HFFc6 (cell line): ENCODE results near the gene TMCC1. TPM values are rescaled to one million over a fixed set of nuclear protein-coding genes. Genes with fewer than 3 reads are reported as not detected.
"Not testable (repeated sequence)": the region's sequence is repeated elsewhere in the genome, so short reads cannot be mapped to it uniquely, and the experiment has no call there.

Source experiments
- DNase-seq: peaks from one replicate; pipeline ENCODE4 v3.0.0-alpha.2; 2018
- H3K27ac Mint-ChIP-seq: 2 replicates; pipeline ENCODE4 v1.8.0; 2020; ENCODE audit warnings: mild to moderate bottlenecking, mixed read lengths
- H3K27me3 Mint-ChIP-seq: 2 replicates; pipeline ENCODE4 v1.8.0; 2021; ENCODE audit warnings: mild to moderate bottlenecking, moderate library complexity, mixed read lengths; ENCODE audit not compliant: insufficient read depth
- H3K36me3 Mint-ChIP-seq: 2 replicates; pipeline ENCODE4 v1.8.0; 2021; ENCODE audit warnings: low read depth, mixed read lengths
- H3K4me1 Mint-ChIP-seq: 2 replicates; pipeline ENCODE4 v1.8.0; 2020; ENCODE audit warnings: low read depth, mixed read lengths
- H3K4me3 Mint-ChIP-seq: 2 replicates; pipeline ENCODE4 v1.8.0; 2020; ENCODE audit warnings: mild to moderate bottlenecking, moderate library complexity, mixed read lengths
- H3K9me3 Mint-ChIP-seq: 2 replicates; pipeline ENCODE4 v1.8.0; 2020; ENCODE audit warnings: mild to moderate bottlenecking, mixed read lengths
- total RNA-seq, 6 experiments: library from RNA; stranded (reverse); fragmentation: NEBNext Ultra II Directional; extraction: Animal tissue kit (Norgen Biotek cat#: 25700); gene quantifications; 2 replicates in 1 of 6; 3 replicates in 5 of 6; pipeline ENCODE4 v1.2.3, GENCODE V29; 2021
- TF ChIP-seq, protein P1 (sequence below): fragments of 200-600 bp; sonication (generic); IDR thresholded peaks from 2 replicates; pipeline ENCODE4 v1.5.0; 2021; ENCODE audit warnings: antibody characterized with exemption, mild to moderate bottlenecking

TMCC1 gene
- total RNA-seq, 6 experiments from 2014 or later: 14.3 to 20.8 (median 16.7) TPM

DNA sequence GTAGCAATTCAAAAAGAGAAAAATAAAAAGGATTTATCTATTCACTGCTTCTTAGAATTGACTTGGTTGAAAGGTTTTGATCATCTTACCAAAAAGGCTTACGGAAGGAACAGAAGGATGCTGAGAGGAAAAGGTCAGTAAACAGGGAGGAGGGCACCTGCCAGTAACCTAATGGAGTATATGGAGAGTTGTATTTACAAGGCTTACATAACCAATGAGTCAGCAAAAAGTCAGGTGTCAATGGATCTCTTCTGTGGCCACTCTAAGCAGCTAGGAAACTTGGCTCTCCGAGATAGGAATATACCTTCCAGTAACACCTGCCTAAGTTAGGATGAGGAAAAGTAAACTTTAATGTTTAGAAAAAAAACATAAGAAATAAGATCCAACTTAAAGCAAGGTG lies 206.6 kb downstream of the TMCC1 start:
- peaks cover 21% of the 10 kb centered on the region for H3K4me1 Mint-ChIP-seq
- no peak overlapping the region for H3K27ac Mint-ChIP-seq
- no peak overlapping the region for H3K4me3 Mint-ChIP-seq
- TF ChIP-seq, protein P1, sequence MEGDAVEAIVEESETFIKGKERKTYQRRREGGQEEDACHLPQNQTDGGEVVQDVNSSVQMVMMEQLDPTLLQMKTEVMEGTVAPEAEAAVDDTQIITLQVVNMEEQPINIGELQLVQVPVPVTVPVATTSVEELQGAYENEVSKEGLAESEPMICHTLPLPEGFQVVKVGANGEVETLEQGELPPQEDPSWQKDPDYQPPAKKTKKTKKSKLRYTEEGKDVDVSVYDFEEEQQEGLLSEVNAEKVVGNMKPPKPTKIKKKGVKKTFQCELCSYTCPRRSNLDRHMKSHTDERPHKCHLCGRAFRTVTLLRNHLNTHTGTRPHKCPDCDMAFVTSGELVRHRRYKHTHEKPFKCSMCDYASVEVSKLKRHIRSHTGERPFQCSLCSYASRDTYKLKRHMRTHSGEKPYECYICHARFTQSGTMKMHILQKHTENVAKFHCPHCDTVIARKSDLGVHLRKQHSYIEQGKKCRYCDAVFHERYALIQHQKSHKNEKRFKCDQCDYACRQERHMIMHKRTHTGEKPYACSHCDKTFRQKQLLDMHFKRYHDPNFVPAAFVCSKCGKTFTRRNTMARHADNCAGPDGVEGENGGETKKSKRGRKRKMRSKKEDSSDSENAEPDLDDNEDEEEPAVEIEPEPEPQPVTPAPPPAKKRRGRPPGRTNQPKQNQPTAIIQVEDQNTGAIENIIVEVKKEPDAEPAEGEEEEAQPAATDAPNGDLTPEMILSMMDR: no peak
- H3K36me3 Mint-ChIP-seq: no peaks in the 10 kb centered on the region
- DNase-seq: no peak
- H3K9me3 Mint-ChIP-seq: no peaks in the 10 kb centered on the region
- H3K27me3 Mint-ChIP-seq: no peaks in the 10 kb centered on the region; the same call in 1 of the 2 replicates

DNA sequence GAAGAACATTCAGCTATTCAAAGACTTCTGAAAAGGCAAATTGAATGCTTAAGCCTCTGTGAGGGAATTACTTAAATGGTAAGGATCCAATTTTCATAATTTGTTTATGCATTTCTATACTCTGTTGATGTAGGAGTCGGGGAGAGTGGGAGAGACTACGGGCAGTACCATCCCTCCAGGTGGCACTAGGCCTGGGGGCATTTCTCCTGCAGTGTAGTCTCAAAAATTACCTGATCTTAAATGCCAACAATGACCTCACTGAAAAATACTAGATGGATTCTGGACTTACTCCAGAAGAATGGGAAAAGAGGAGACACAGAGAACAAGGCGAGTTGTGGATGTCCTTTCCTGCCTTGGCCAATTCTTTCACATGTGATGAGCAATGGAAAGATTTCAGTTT lies 209.2 kb downstream of the TMCC1 start:
- Mint-ChIP-seq H3K27me3 (no peaks in the 10 kb centered on the region; the same call in 1 of the 2 replicates), H3K9me3 (no peaks in the 10 kb centered on the region), H3K36me3 (no peaks in the 10 kb centered on the region), H3K4me1 (peaks cover 20% of the 10 kb centered on the region), H3K4me3 (no peak overlapping the region), H3K27ac (no peak overlapping the region)
- no peak for DNase-seq
- TF ChIP-seq, protein P1: no peak

DNA sequence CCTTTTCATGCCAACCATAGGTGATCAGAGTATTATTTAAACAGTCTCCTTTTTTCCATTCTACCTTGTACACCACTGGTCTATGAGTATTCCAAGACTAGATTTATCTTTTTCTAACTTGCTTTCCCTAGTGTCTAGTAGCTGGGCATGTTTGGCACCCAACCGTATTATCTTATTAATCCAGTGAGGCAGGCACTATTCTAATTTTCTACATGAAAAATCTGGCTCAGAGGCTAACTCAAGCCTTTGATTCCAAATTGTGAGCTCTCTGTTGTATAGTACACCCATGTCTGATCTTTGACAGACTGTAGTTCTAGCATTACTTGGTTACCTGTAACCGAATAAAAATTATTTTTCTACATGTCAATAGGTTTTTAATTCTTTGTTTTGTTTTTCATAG lies 210.3 kb downstream of the TMCC1 start:
- H3K4me1 Mint-ChIP-seq: peaks cover 10% of the 10 kb centered on the region
- no peaks in the 10 kb centered on the region for H3K36me3 Mint-ChIP-seq
- no peak overlapping the region for H3K27ac Mint-ChIP-seq
- DNase-seq: no peak
- no peaks in the 10 kb centered on the region; the same call in 1 of the 2 replicates for H3K27me3 Mint-ChIP-seq
- no peak overlapping the region for H3K4me3 Mint-ChIP-seq
- TF ChIP-seq, protein P1: no peak
- no peaks in the 10 kb centered on the region for H3K9me3 Mint-ChIP-seq

DNA sequence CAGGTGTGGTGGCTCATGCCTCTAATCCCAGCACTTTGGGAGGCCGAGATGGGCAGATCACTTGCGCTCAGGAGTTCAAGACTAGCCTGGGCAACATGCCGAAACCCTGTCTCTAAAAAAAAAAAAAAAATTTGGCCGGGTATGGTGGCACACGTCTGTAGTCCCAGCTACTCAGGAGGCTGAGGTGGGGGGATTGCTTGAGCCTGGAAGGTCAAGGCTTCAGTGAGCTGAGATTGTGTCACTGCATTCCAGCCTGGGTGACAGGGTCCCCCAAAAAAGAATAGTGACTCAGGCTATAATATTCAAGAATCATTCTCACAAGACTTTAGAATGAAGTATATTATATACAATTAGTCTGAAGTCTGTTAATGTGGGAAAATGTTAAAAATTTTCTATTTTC lies 216.5 kb downstream of the TMCC1 start:
- no peaks in the 10 kb centered on the region for H3K9me3 Mint-ChIP-seq
- peaks cover 6% of the 10 kb centered on the region for H3K4me1 Mint-ChIP-seq
- H3K36me3 Mint-ChIP-seq: no peaks in the 10 kb centered on the region
- H3K27me3 Mint-ChIP-seq: no peaks in the 10 kb centered on the region
- no peak overlapping the region for H3K4me3 Mint-ChIP-seq
- H3K27ac Mint-ChIP-seq: no peak overlapping the region
- TF ChIP-seq, protein P1: no peak
- no peak for DNase-seq

DNA sequence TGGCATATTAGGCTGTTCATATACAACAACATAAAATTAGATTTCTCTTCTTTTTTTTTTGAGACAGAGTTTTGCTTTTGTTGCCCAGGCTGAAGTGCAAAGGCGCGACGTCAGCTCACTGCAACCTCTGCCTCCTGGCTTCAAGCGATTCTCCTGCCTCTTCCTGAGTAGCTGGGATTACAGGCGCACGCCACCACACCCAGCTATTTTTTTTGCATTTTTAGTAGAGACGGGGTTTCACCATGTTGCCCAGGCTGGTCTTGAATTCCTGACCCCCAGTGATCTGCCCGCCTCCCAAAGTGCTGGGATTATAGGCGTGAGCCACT lies 218.8 kb downstream of the TMCC1 start:
- not testable (repeated sequence) for H3K9me3 Mint-ChIP-seq, H3K27me3 Mint-ChIP-seq, H3K27ac Mint-ChIP-seq, H3K4me1 Mint-ChIP-seq, DNase-seq, H3K4me3 Mint-ChIP-seq, H3K36me3 Mint-ChIP-seq

DNA sequence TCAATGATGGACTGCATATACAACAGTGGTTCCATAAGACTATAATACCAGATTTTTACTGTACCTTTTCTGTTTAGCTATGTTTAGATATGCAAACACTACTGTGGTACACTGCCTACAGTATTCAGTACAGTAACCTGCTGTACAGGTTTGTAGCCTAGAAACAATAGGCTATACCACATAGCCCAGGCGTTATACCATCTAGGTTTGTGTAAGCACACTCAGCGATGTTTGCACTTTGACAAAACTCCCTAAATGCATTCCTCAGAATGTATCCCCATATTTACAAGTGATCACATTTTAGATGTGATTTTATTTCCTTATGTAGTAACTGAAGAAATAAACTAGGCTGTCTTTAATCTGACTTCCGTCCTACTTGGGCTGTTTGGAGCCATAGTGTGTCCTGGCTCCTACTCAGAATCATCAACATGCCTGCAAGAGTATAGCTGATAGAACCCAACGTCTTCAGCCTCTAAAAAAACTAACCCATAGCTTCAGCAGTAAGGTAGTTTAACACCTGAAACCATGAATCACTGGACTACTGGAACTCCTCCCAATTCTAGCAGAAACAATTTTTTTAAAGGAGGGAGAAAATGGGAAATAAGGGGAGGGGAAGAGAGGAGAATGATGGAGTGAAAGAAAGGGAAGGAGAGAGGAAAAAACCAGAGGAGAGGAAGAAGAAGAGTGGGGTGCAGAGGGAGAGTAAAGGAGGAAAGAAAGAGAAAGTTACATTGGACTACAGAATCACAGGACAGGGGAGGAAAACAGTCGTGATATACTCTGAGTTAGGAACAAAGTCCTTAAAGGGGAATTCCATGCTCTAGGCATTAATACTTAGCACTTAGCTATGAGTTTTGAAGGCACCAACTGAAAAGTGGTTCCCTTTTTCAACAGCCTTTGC lies 219.4 kb downstream of the TMCC1 start:
- Mint-ChIP-seq H3K4me3 (no peak overlapping the region), H3K27me3 (no peaks in the 10 kb centered on the region), H3K9me3 (no peaks in the 10 kb centered on the region), H3K27ac (no peak overlapping the region), H3K4me1 (no peaks in the 10 kb centered on the region; the same call in 1 of the 2 replicates), H3K36me3 (peaks cover 4% of the 10 kb centered on the region; the same call in 1 of the 2 replicates)
- DNase-seq: no peak
- TF ChIP-seq, protein P1: no peak
